DOHH2 (cell line): ENCODE measurements around the gene TBCK.

ENCODE experiments used
- H3F3A ChIP-seq: fragments of 200-600 bp; sonication (generic), shearing (Covaris generic); 2 replicates; pipeline ENCODE4 v1.6.0; 2016; ENCODE audit warnings: antibody characterized with exemption, mild to moderate bottlenecking; ENCODE audit not compliant: control insufficient read depth, insufficient read depth
- H3K27ac ChIP-seq: fragments of 200-600 bp; sonication (generic); 2 replicates; pipeline ENCODE4 v1.5.1; 2014; ENCODE audit warnings: low read depth, mild to moderate bottlenecking, low read length, moderate library complexity
- H3K27me3 ChIP-seq: fragments of 200-600 bp; sonication (generic); 2 replicates; pipeline ENCODE4 v1.6.1; 2014; ENCODE audit warnings: mild to moderate bottlenecking, low read length, mixed read lengths; ENCODE audit not compliant: control insufficient read depth
- H3K36me3 ChIP-seq: fragments of 200-600 bp; sonication (generic); 2 replicates; pipeline ENCODE4 v1.6.1; 2014; ENCODE audit warnings: mild to moderate bottlenecking, low read length, moderate library complexity, mixed read lengths; ENCODE audit not compliant: control insufficient read depth
- H3K4me1 ChIP-seq: fragments of 200-600 bp; sonication (generic); 2 replicates; pipeline ENCODE4 v1.6.1; 2014; ENCODE audit warnings: mild to moderate bottlenecking, low read length, mixed read lengths; ENCODE audit not compliant: control insufficient read depth
- H3K4me2 ChIP-seq: fragments of 200-600 bp; sonication (generic); 2 replicates; pipeline ENCODE4 v1.6.0; 2014; ENCODE audit warnings: mild to moderate bottlenecking, low read length, moderate library complexity
- H3K4me3 ChIP-seq: fragments of 200-600 bp; sonication (generic); 2 replicates; pipeline ENCODE4 v1.5.1; 2014; ENCODE audit warnings: mild to moderate bottlenecking, low read length, mixed read lengths
- H3K79me2 ChIP-seq: fragments of 200-600 bp; sonication (generic); 2 replicates; pipeline ENCODE4 v1.6.1; 2014; ENCODE audit warnings: mild to moderate bottlenecking, low read length, mixed read lengths; ENCODE audit not compliant: control insufficient read depth
- H3K9me2 ChIP-seq: fragments of 200-600 bp; sonication (generic); replicated peaks from 2 replicates; pipeline ENCODE4 v1.6.1; 2014; ENCODE audit warnings: mild to moderate bottlenecking, low read length, mixed read lengths; ENCODE audit not compliant: control insufficient read depth
- H3K9me3 ChIP-seq: fragments of 200-600 bp; sonication (generic); 2 replicates; pipeline ENCODE4 v1.6.1; 2014; ENCODE audit warnings: antibody characterized with exemption, low read length, mixed read lengths; ENCODE audit not compliant: control insufficient read depth, insufficient read depth
- H4K20me1 ChIP-seq: fragments of 200-600 bp; sonication (generic); 2 replicates; pipeline ENCODE4 v1.6.0; 2014; ENCODE audit warnings: low read depth, mild to moderate bottlenecking, antibody characterized with exemption, low read length, moderate library complexity; ENCODE audit not compliant: control insufficient read depth, insufficient read depth
- EZH2phosphoT487 ChIP-seq: fragments of 200-600 bp; sonication (generic); IDR thresholded peaks from 2 replicates; pipeline ENCODE4 v1.6.1; 2017; ENCODE audit warnings: borderline replicate concordance, mild to moderate bottlenecking, antibody characterized with exemption, low read length, moderate library complexity, mixed read lengths
- TF ChIP-seq, protein P1 (sequence below): fragments of 200-600 bp; sonication (generic); IDR thresholded peaks from one replicate; pipeline ENCODE4 v1.5.1; 2014; ENCODE audit warnings: antibody characterized with exemption, mild to moderate bottlenecking, low read depth, low read length; ENCODE audit not compliant: poor library complexity, severe bottlenecking

TBCK gene

DNA sequence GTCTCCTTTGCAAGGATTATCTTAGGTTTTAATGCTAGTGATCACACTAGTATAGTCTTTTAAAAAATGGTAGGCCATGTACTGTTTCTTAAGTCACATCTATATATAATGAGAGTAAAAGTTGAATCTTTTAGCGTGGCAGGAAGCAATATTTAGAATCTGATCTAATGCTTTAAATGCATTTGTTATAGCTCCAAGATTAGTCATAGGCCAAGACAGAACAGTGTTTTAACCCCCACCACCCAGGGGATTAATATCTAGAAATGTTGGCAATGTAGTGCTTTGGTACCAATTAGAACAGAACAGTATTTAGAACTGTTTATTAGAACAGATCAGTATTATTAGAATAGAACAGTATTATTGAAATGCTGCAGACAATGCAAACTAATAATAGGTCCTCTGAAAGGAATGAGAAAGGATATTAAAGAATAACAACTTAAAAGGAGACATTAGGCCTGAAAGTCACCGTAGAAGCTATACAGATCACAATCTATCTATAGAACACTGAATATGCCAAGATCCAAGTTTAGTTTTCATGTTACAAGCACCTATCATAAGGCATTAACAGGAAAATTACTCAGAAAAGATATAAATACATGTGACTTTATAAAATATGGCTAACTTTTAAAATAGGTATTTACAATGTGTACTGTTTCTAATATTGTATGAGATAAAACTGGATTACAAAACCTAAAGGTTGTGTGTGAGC, 274.6 kb downstream of the TBCK start:
- no peaks in the 10 kb centered on the region for H3F3A ChIP-seq
- H3K9me3 ChIP-seq = no peaks in the 10 kb centered on the region
- no peak overlapping the region for H3K4me2 ChIP-seq
- H3K36me3 ChIP-seq = no peaks in the 10 kb centered on the region
- H3K27ac ChIP-seq = no peak overlapping the region
- H3K27me3 ChIP-seq = peaks cover 8% of the 10 kb centered on the region; the same call in 1 of the 2 replicates
- H3K79me2 ChIP-seq = no peaks in the 10 kb centered on the region
- H4K20me1 ChIP-seq = no peaks in the 10 kb centered on the region
- no peaks in the 10 kb centered on the region for H3K4me1 ChIP-seq
- no peak overlapping the region for H3K4me3 ChIP-seq
- no peaks in the 10 kb centered on the region for H3K9me2 ChIP-seq
- TF ChIP-seq, protein P1, sequence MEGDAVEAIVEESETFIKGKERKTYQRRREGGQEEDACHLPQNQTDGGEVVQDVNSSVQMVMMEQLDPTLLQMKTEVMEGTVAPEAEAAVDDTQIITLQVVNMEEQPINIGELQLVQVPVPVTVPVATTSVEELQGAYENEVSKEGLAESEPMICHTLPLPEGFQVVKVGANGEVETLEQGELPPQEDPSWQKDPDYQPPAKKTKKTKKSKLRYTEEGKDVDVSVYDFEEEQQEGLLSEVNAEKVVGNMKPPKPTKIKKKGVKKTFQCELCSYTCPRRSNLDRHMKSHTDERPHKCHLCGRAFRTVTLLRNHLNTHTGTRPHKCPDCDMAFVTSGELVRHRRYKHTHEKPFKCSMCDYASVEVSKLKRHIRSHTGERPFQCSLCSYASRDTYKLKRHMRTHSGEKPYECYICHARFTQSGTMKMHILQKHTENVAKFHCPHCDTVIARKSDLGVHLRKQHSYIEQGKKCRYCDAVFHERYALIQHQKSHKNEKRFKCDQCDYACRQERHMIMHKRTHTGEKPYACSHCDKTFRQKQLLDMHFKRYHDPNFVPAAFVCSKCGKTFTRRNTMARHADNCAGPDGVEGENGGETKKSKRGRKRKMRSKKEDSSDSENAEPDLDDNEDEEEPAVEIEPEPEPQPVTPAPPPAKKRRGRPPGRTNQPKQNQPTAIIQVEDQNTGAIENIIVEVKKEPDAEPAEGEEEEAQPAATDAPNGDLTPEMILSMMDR = no peak
- TF ChIP-seq EZH2phosphoT487 = no peak

DNA sequence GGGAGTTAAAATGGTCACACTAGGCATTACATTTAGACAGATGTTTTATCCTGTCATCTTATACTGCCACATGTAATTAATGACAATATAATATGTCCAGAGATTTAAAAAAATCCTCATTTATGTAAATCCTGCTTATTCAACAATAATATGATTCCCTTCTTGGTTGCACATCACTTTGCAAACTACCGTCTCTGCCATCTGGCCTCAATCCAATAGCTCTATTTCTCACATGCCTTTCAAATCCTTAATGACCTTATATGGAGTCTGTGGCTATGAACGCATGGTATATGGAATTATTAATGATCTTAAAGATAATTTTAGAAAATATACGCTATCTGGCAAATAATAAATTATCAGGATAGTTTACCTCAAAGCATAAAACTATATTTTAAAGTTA, 276.2 kb downstream of the TBCK start:
- Histone ChIP-seq H3K27ac (no peak overlapping the region), H3K36me3 (no peaks in the 10 kb centered on the region), H3K4me3 (no peak overlapping the region), H3K9me2 (no peaks in the 10 kb centered on the region), H3K79me2 (no peaks in the 10 kb centered on the region), H4K20me1 (no peaks in the 10 kb centered on the region), H3K4me2 (no peak overlapping the region), H3K4me1 (no peaks in the 10 kb centered on the region), H3K27me3 (peaks cover 8% of the 10 kb centered on the region; the same call in 1 of the 2 replicates), H3F3A (no peaks in the 10 kb centered on the region), H3K9me3 (no peaks in the 10 kb centered on the region)
- TF ChIP-seq, protein P1 = no peak
- no peak for TF ChIP-seq EZH2phosphoT487

DNA sequence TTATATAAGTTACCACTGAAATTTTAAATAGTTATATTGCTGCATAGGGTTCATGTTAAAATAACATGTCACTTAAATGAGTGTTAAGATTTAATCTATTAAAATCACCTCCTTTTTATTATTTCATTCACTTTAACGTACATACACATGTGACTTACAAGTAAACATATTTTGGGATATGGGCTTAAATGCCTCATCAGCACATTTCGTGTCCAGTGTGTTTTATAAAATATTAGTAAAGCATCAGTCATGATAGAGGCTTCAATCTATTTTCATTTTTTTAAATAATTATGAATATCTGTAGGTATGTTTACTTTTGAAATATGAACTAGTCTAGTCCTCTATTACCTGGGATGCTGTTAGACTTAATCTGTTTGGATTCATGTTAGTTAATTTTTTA, 277.1 kb downstream of the TBCK start:
- Histone ChIP-seq H3K79me2 (no peaks in the 10 kb centered on the region), H4K20me1 (no peaks in the 10 kb centered on the region), H3K9me2 (no peaks in the 10 kb centered on the region), H3F3A (no peaks in the 10 kb centered on the region), H3K27me3 (peaks cover 8% of the 10 kb centered on the region; the same call in 1 of the 2 replicates), H3K9me3 (no peaks in the 10 kb centered on the region), H3K27ac (no peak overlapping the region), H3K36me3 (no peaks in the 10 kb centered on the region), H3K4me1 (no peaks in the 10 kb centered on the region), H3K4me3 (no peak overlapping the region), H3K4me2 (no peak overlapping the region)
- no peak for TF ChIP-seq EZH2phosphoT487
- TF ChIP-seq, protein P1 = no peak

DNA sequence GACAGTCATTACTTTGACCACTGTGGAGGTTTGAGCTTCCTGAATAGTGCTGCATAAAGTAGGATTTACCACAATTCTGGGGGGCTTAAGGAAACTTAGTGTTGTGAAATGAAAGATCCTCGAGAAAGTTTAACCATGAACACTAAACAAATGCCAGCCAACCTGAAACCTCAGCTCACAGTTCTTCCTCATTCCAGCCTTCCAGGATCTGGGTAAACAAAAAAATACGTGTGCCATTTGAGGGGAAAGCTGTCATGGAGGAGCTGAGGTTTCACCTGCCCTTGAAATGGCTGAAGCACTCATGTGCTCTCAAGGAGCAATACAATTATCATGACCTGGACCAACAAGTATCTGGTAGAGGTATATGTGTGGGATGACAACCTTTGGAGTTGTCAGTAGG, 278.0 kb downstream of the TBCK start:
- Histone ChIP-seq H3F3A (no peaks in the 10 kb centered on the region), H3K4me1 (no peaks in the 10 kb centered on the region), H3K79me2 (no peaks in the 10 kb centered on the region), H3K4me3 (no peak overlapping the region), H3K9me3 (no peaks in the 10 kb centered on the region), H3K27me3 (peaks cover 8% of the 10 kb centered on the region; the same call in 1 of the 2 replicates), H3K9me2 (no peaks in the 10 kb centered on the region), H4K20me1 (no peaks in the 10 kb centered on the region), H3K4me2 (no peak overlapping the region), H3K27ac (no peak overlapping the region), H3K36me3 (no peaks in the 10 kb centered on the region)
- no peak for TF ChIP-seq EZH2phosphoT487
- TF ChIP-seq, protein P1 = no peak
